GM18951 (cell line): ENCODE results near the gene ISG20L2.

ENCODE experiments used
- POLR2A ChIP-seq: IDR thresholded peaks from 4 replicates; pipeline ENCODE4 v1.6.1; 2011; ENCODE audit warnings: mild to moderate bottlenecking; ENCODE audit not compliant: insufficient read length, insufficient read depth; ENCODE audit errors: extremely low read depth
- in situ Hi-C: fragments of 300-500 bp; cut with MboI; formaldehyde crosslinking; loops from one replicate; pipeline ENCODE4 v1.12.0; 2022; ENCODE audit warnings: low sequenced_read_pairs, mixed read lengths, inconsistent platforms; ENCODE audit not compliant: unreplicated experiment

ISG20L2 gene

DNA sequence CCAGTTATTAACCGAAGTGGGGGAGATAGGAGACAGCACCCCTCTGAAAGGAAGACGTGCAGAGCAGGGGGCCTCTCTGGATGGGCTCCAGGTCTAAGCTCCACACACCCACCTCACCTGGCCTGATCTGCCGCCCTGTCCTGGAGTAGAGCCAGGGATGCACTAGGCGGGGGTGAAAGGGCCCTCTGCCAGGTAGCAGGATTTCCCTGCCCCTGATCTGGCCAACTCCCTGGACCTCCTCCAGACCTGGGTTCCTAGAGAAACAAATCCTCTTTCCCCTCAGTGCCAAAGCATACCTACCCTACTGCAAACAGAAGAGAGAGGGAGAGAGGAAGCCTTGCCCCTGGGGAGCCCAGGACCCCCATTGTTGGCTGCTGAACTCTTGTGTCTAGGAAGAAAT is 25.2 kb downstream of the ISG20L2 start:
- in situ Hi-C loops: no loop called here
- TF ChIP-seq POLR2A: no peak

DNA sequence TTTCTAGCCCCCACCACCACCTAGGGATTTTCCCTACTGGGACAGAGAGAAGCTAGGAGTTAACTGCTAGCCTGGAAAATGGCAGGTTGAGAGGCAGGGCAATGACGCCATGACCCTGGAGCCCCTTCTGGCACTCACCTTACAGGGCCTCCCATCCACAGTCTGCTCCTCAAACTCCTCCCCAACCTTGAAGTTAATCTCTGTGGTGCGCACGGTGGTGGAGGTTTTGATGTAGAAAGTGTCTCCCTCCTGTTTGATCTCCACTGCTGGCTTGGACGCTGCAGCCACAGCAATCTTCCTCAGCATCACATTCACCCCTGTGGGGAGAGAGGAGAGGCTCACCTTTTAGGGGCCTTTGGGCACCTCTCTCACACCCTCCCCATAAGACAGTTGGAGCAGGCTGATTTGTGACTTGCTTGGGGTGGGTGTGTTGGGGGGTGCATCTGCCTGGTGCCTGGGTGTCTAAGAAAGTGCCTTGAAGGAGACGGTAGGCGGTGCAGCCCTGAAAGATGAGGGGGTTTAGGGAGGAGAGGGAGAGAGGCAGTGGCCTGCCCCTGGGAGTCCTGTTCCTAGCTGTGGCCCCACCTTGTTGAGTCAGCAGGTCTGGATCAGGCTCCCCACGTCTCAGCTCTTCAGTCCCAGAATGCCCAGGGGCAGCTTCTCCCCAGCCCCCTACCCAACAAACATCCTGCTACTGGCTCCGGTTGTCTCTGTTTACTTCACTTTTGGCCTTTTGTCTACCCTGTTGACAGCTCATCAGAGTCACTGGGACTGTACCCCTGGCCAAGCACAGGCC is 27.6 kb downstream of the ISG20L2 start:
- in situ Hi-C loops: no loop called here
- no peak for TF ChIP-seq POLR2A

- TF ChIP-seq POLR2A: no peak
- in situ Hi-C loops: loop anchor here (25.0 kb wide), 1 partner anchor 163 kb away; the partner anchor contains the start of genes INSRR and NTRK1
These were observed 29.6 kb downstream of the ISG20L2 start for GRCh38 chr1:156698995-156699394.

- in situ Hi-C loops: loop anchor here (25.0 kb wide), 1 partner anchor 165 kb away; the partner anchor contains the start of genes INSRR and NTRK1
- TF ChIP-seq POLR2A: no peak
These were observed 31.1 kb downstream of the ISG20L2 start for GRCh38 chr1:156697481-156697880.

GRCh38 chr1:156696755-156697154 is 31.8 kb downstream of the ISG20L2 start:
- TF ChIP-seq POLR2A: no peak

GRCh38 chr1:156694690-156694962 is 33.9 kb downstream of the ISG20L2 start:
- in situ Hi-C loops: loop anchor here (25.0 kb wide), 1 partner anchor 168 kb away; the partner anchor contains the start of genes INSRR and NTRK1
- no peak for TF ChIP-seq POLR2A

More at GRCh38 chr1:156696755-156697154, 31.8 kb downstream of the ISG20L2 start:
- in situ Hi-C loops: loop anchor here (25.0 kb wide), 1 partner anchor 166 kb away; the partner anchor contains the start of genes INSRR and NTRK1

- no peak for TF ChIP-seq POLR2A
These were observed 34.5 kb downstream of the ISG20L2 start for GRCh38 chr1:156693848-156694689.

DNA sequence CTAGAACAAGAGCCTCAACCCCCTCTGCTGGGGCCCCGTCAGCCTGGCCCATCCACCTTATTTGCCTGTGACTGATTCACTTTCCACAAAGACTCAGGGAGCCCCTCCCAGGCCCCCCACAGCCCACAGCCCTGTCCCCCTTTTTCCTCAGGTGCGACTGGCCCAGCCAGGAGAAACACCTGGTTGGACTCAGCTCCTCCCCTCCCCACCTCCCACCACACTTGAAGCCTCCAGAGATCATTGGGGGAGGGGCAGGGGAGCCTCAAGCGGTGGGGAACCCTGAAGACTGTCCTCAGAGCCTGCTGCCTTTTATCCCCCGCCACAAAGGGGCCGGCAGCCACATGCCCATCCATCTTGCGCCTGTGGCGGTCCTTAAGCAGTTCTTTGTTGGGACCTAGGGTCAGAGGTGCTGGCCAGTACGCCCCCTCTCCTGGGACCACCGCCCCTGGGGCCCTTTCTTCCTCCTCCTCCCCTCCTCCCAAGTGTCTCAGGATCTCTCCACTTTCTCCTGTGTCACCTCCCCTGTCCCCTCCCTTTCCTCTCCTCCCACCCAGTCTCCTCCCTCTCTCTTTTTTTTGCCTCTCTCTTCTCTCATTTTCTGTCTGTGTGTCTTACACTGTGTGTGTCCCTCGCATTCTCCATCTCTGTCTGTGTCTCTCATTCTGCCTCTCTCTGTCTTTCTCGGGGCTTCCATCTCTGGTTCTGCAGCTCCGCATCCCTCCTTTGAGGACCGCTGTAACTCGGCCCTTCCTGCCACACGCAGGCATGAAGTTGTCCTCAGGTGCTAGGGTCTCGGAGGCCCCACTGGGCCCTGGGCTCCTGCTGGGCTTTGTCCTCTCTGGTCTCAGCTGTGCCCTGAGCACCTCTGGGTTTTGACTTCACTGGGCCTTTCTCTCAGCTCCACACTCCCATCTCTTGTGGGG is 35.4 kb downstream of the ISG20L2 start:
- in situ Hi-C loops: loop anchor here (25.0 kb wide), 1 partner anchor 169 kb away; the partner anchor contains the start of genes INSRR and NTRK1
- no peak for TF ChIP-seq POLR2A

More at GRCh38 chr1:156693848-156694689, 34.5 kb downstream of the ISG20L2 start:
- in situ Hi-C loops: loop anchor here (25.0 kb wide), 1 partner anchor 168 kb away; the partner anchor contains the start of genes INSRR and NTRK1

- no peak for TF ChIP-seq POLR2A
- in situ Hi-C loops: loop anchor here (25.0 kb wide), 1 partner anchor 170 kb away; the partner anchor contains the start of genes INSRR and NTRK1
These were observed 36.1 kb downstream of the ISG20L2 start for GRCh38 chr1:156692441-156692924.

GRCh38 chr1:156691665-156692440 is 36.7 kb downstream of the ISG20L2 start:
- TF ChIP-seq POLR2A: no peak

DNA sequence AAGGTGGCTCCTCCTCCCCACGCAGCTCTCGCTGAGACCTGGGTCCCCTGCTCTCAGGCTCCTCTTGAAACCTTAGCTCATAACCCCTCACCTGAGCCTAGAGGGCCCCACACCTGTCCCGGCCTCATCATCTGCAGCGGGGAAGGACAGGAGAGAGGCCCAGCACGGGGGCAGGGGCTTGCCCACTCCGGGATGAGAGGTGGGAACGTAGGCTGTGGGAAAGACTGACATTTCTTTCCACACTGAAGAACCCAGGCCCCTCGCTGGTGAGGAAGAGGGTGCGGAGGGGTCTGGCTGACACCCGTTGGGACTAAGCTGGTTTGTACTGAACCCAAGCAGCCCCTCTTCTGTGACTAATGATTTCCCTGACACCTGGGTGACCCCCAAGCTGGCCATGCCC is 37.4 kb downstream of the ISG20L2 start:
- TF ChIP-seq POLR2A: no peak
- in situ Hi-C loops: loop anchor here (25.0 kb wide), 1 partner anchor 171 kb away; the partner anchor contains the start of genes INSRR and NTRK1

More at GRCh38 chr1:156691665-156692440, 36.7 kb downstream of the ISG20L2 start:
- in situ Hi-C loops: loop anchor here (25.0 kb wide), 1 partner anchor 170 kb away; the partner anchor contains the start of genes INSRR and NTRK1
